HL-60 (cell line): ENCODE measurements around the gene MOCS1.

ENCODE experiments used
- CTCF ChIP-seq: IDR thresholded peaks from one replicate; pipeline ENCODE4 v1.5.1; 2011; ENCODE audit warnings: low read length, control low read depth, inconsistent platforms; ENCODE audit not compliant: insufficient read depth
- GABPA ChIP-seq: IDR thresholded peaks from 2 replicates; pipeline ENCODE4 v1.6.1; 2012; ENCODE audit warnings: low read depth
- POLR2AphosphoS5 ChIP-seq: IDR thresholded peaks from 2 replicates; pipeline ENCODE4 v1.6.1; 2012; ENCODE audit warnings: low read depth

- no peak for TF ChIP-seq GABPA
- TF ChIP-seq POLR2AphosphoS5, result no peak
- no peak for TF ChIP-seq CTCF
Observed at GRCh38 chr6:39898625-39899024, 35.6 kb downstream of the MOCS1 start.
